GM23338 (cell line): ENCODE measurements around the gene R3HDM1. TPM values are rescaled to one million over a fixed set of nuclear protein-coding genes. Genes with fewer than 3 reads are reported as not detected.

ENCODE experiments used
- ATAC-seq: fragments of 200-7000 bp; cut with Tn5 transposase; 3 replicates; pipeline ENCODE4 v1.9.1; 2020
- DNase-seq: peaks from one replicate; pipeline ENCODE4 v3.0.0-alpha.2; 2015; ENCODE audit warnings: low spot score
- H2AFZ ChIP-seq: fragments of 200-600 bp; sonication (generic); 2 replicates; pipeline ENCODE4 v1.8.0; 2016; ENCODE audit warnings: antibody characterized with exemption, mild to moderate bottlenecking, moderate library complexity
- H3F3A ChIP-seq: fragments of 200-600 bp; sonication (generic); replicated peaks from 2 replicates; pipeline ENCODE4 v1.8.0; 2017; ENCODE audit warnings: antibody characterized with exemption, mixed run types, low read depth
- H3K27ac ChIP-seq: fragments of 200-600 bp; sonication (generic); 2 replicates; pipeline ENCODE4 v1.6.1; 2016; ENCODE audit warnings: low read depth
- H3K27me3 ChIP-seq: fragments of 200-600 bp; sonication (generic); 2 replicates; pipeline ENCODE4 v1.8.0; 2016; ENCODE audit warnings: mild to moderate bottlenecking, mixed run types, moderate library complexity; ENCODE audit not compliant: insufficient read depth
- H3K36me3 ChIP-seq: fragments of 200-600 bp; sonication (generic); 2 replicates; pipeline ENCODE4 v1.8.0; 2016; ENCODE audit warnings: mild to moderate bottlenecking; ENCODE audit not compliant: insufficient read depth
- H3K4me1 ChIP-seq: fragments of 200-600 bp; sonication (generic); 2 replicates; pipeline ENCODE4 v1.8.0; 2016; ENCODE audit warnings: mild to moderate bottlenecking, moderate library complexity; ENCODE audit not compliant: insufficient read depth
- H3K4me2 ChIP-seq: fragments of 200-600 bp; sonication (generic); 2 replicates; pipeline ENCODE4 v1.7.1; 2017; ENCODE audit warnings: mixed run types
- H3K4me3 ChIP-seq: fragments of 200-600 bp; sonication (generic); 2 replicates; pipeline ENCODE4 v1.6.1; 2016; ENCODE audit warnings: mixed run types
- H3K79me2 ChIP-seq: fragments of 200-600 bp; sonication (generic); replicated peaks from 2 replicates; pipeline ENCODE4 v1.8.0; 2017; ENCODE audit warnings: mild to moderate bottlenecking; ENCODE audit not compliant: insufficient read depth
- H3K9me2 ChIP-seq: fragments of 200-600 bp; sonication (generic); 2 replicates; pipeline ENCODE4 v1.8.0; 2017; ENCODE audit not compliant: insufficient read depth
- H4K20me1 ChIP-seq: fragments of 200-600 bp; sonication (generic); replicated peaks from 2 replicates; pipeline ENCODE4 v1.8.0; 2017; ENCODE audit warnings: mild to moderate bottlenecking; ENCODE audit not compliant: insufficient read depth
- H3K27ac Mint-ChIP-seq: 2 replicates; pipeline ENCODE4 v1.8.0; 2020; ENCODE audit warnings: inconsistent platforms, mild to moderate bottlenecking, moderate library complexity, mixed read lengths
- H3K27me3 Mint-ChIP-seq: 3 replicates; pipeline ENCODE4 v1.8.0; 2022; ENCODE audit warnings: low read depth, mild to moderate bottlenecking, moderate library complexity, mixed read lengths, inconsistent platforms; ENCODE audit not compliant: insufficient read depth, poor library complexity
- H3K36me3 Mint-ChIP-seq: 3 replicates; pipeline ENCODE4 v1.8.0; 2021; ENCODE audit warnings: low read depth, mild to moderate bottlenecking, inconsistent platforms, moderate library complexity, mixed read lengths
- H3K4me1 Mint-ChIP-seq: 3 replicates; pipeline ENCODE4 v1.8.0; 2020; ENCODE audit warnings: mild to moderate bottlenecking, inconsistent platforms, mixed read lengths
- H3K4me3 Mint-ChIP-seq: 3 replicates; pipeline ENCODE4 v1.8.0; 2021; ENCODE audit warnings: moderate library complexity, mild to moderate bottlenecking, inconsistent platforms, mixed read lengths
- H3K9me3 Mint-ChIP-seq: 3 replicates; pipeline ENCODE4 v1.8.0; 2020; ENCODE audit warnings: moderate library complexity, mild to moderate bottlenecking, inconsistent platforms, mixed read lengths
- CREB1 ChIP-seq: fragments of 250-450 bp; sonication (Bioruptor Pico); IDR thresholded peaks from 2 replicates; pipeline ENCODE4 v1.5.0; 2020; ENCODE audit warnings: low read depth, mild to moderate bottlenecking, moderate library complexity
- CTCF ChIP-seq, 2 experiments: fragments of 200-600 bp in 1 of 2; sonication (generic) in 1 of 2; conservative IDR thresholded peaks; 2 replicates each; pipeline versions ENCODE4 v1.5.1 to v1.6.1; 2016 to 2017; ENCODE audit warnings: antibody characterized with exemption in 2 of 2, low read depth in 2 of 2, mild to moderate bottlenecking in 2 of 2, moderate library complexity in 1 of 2
- ETS1 ChIP-seq: IDR thresholded peaks from 2 replicates; pipeline ENCODE4 v1.6.1; 2016; ENCODE audit warnings: antibody characterized with exemption
- EZH2 ChIP-seq: fragments of 200-600 bp; sonication (generic); IDR thresholded peaks from one replicate; pipeline ENCODE4 v1.8.0; 2017; ENCODE audit warnings: antibody characterized with exemption, mild to moderate bottlenecking, low read depth; ENCODE audit not compliant: unreplicated experiment
- EZH2phosphoT487 ChIP-seq: fragments of 200-600 bp; sonication (generic); IDR thresholded peaks from one replicate; pipeline ENCODE4 v1.8.1; 2018; ENCODE audit warnings: antibody characterized with exemption; ENCODE audit not compliant: unreplicated experiment
- JUNB ChIP-seq: IDR thresholded peaks from one replicate; pipeline ENCODE4 v1.6.1; 2016; ENCODE audit warnings: antibody characterized with exemption; ENCODE audit not compliant: unreplicated experiment
- NANOG ChIP-seq: IDR thresholded peaks from 2 replicates; pipeline ENCODE4 v1.6.1; 2016; ENCODE audit warnings: antibody characterized with exemption, borderline replicate concordance
- POLR2AphosphoS5 ChIP-seq: IDR thresholded peaks from 2 replicates; pipeline ENCODE4 v1.6.1; 2016; ENCODE audit warnings: antibody characterized with exemption, low read depth
- REST ChIP-seq: IDR thresholded peaks from one replicate; pipeline ENCODE4 v1.6.1; 2018; ENCODE audit warnings: antibody characterized with exemption; ENCODE audit not compliant: unreplicated experiment
- STAT1 ChIP-seq: IDR thresholded peaks from one replicate; pipeline ENCODE4 v1.6.1; 2016; ENCODE audit warnings: antibody characterized with exemption; ENCODE audit not compliant: unreplicated experiment
- ZNF114 ChIP-seq: fragments of 250-450 bp; sonication (Bioruptor Pico); IDR thresholded peaks from 2 replicates; pipeline ENCODE4 v1.5.0; 2020; ENCODE audit warnings: mild to moderate bottlenecking, moderate library complexity
- ZNF331 ChIP-seq: fragments of 250-450 bp; sonication (Bioruptor Pico); IDR thresholded peaks from 2 replicates; pipeline ENCODE4 v1.5.0; 2020; ENCODE audit warnings: low read depth, mild to moderate bottlenecking, moderate library complexity
- ZNF462 ChIP-seq: fragments of 250-450 bp; sonication (Bioruptor Pico); IDR thresholded peaks from 2 replicates; pipeline ENCODE4 v1.5.0; 2020; ENCODE audit warnings: mild to moderate bottlenecking, moderate library complexity
- polyA plus RNA-seq: library from polyadenylated mRNA; unstranded; fragments of >200 nt; fragmentation: Nextera tagmentation; extraction: Ambion mirVana; gene quantifications from 2 replicates; pipeline ENCODE4 v1.2.1, GENCODE V29; 2016
- total RNA-seq: library from RNA; depleted of rRNA; stranded (reverse); fragments of >200 nt; shearing (Covaris generic); gene quantifications from 2 replicates; pipeline ENCODE4 v1.2.3, GENCODE V29; 2014

Gene R3HDM1
- total and polyA plus RNA-seq, 2 experiments from 2014 or later, result 63.1 to 88.8 TPM

GRCh38 chr2:135528006-135528405 is 3.3 kb upstream of the R3HDM1 start:
- H3K4me3 Mint-ChIP-seq, result no peak overlapping the region
- no peak for TF ChIP-seq EZH2
- TF ChIP-seq ZNF462 (CRISPR knock-in tag), result no peak
- no peak for TF ChIP-seq POLR2AphosphoS5
- TF ChIP-seq REST, result no peak
- TF ChIP-seq CTCF (conservative IDR thresholded peaks at IDR 0.05; ENCODE audit: low read depth in 2 of 2), result no peak
- TF ChIP-seq CREB1 (CRISPR knock-in tag), result no peak
- no peak for TF ChIP-seq ZNF331 (CRISPR knock-in tag)
- TF ChIP-seq JUNB, result no peak
- TF ChIP-seq ZNF114 (CRISPR knock-in tag), result no peak
- TF ChIP-seq STAT1, result no peak
- TF ChIP-seq ETS1, result no peak
- TF ChIP-seq NANOG, result no peak
- TF ChIP-seq EZH2phosphoT487, result no peak
- no peak overlapping the region for H3K27ac Mint-ChIP-seq

More at GRCh38 chr2:135528006-135528405, 3.3 kb upstream of the R3HDM1 start:
- DNase-seq (no peak), ATAC-seq (no peak)
- Histone ChIP-seq H3K36me3 (no peaks in the 10 kb centered on the region), H2AFZ (no peak overlapping the region), H3K27me3 (no peaks in the 10 kb centered on the region), H3K4me1 (0 out of 2 replicates have a peak, but pooled peaks cover 5% of the 10 kb centered on the region), H3K79me2 (peaks cover 66% of the 10 kb centered on the region), H3K4me2 (no peak overlapping the region), H3K9me2 (no peaks in the 10 kb centered on the region), H3K4me3 (no peak overlapping the region), H4K20me1 (no peaks in the 10 kb centered on the region), H3K27ac (no peak overlapping the region), H3F3A (no peaks in the 10 kb centered on the region)
- Mint-ChIP-seq H3K27me3 (no peaks in the 10 kb centered on the region), H3K36me3 (peaks cover 15% of the 10 kb centered on the region; the same call in 2 of the 3 replicates), H3K4me1 (peaks cover 4% of the 10 kb centered on the region; the same call in 2 of the 3 replicates), H3K9me3 (no peaks in the 10 kb centered on the region)
